ENCODE data around the gene RNASEH2C.

Gene RNASEH2C

DNA sequence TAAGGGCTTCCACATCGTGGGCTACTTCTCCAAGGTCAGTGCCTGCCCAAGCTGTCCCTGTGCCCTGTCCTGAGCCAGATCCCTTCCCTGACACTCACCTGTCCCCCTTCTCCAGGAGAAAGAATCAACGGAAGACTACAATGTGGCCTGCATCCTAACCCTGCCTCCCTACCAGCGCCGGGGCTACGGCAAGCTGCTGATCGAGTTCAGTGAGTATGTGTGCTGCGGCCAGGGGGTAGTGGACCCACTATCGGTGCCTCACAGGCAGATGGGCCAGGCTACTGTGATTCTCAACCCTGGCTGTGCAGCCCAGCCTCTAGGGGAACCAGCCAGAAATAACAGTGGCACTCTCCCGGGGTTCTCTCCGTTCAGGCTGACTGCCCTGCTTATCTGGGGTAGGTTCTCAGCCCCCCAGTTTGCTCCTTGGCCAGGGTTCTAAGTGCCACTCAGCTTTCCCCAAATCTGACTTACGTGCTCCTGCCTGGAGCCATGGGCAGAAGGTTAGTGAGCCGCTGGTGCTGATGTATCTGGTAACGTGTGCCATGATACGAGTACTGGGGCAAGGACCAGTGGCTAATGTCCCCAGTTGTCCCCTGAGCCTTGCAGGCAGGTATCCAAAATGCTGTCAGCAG, 3.7 kb downstream of the RNASEH2C start:
- H4K12ac ChIP-seq (ENCODE audit: low read depth, low read length) = no peak overlapping the region
- WGBS (ENCODE audit: extremely low coverage, insufficient coverage, insufficient read length) = no CpG with 5 or more reads among the region's 14 CpGs

DNA sequence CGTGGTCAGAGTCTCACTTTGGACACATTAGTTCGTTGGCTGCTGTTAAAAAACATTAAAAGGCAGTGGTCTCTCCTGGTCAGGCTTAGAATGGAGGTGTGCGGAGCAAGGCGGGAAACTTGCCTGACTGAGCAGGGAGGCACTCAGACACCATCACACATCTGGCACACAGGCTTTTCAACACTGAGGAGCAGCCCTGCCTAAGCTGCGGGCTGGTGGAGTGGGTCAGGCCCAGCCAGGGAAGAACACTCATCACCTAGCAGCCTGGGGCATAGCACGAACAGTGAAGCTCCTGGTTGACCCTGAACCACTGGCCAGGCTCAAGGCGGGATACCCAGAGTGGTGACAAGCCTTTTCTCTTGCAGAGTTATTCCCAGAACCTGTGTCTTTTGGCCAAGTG, 4.3 kb downstream of the RNASEH2C start:
- H3K4me3 ChIP-seq (ENCODE audit: low read depth, low read length) = no peak overlapping the region
- H3K4ac ChIP-seq (ENCODE audit: low read depth, low read length) = no peak overlapping the region
- H3K27me3 ChIP-seq (ENCODE audit: insufficient read depth, low read length) = no peaks in the 10 kb centered on the region
- H3K9ac ChIP-seq (ENCODE audit: low read length) = no peak overlapping the region
- no peak overlapping the region for H2BK5ac ChIP-seq (ENCODE audit: low read depth, low read length, poor library complexity)
- no peak overlapping the region for H3K14ac ChIP-seq (ENCODE audit: low read length)
- H3K36me3 ChIP-seq (ENCODE audit: control insufficient read depth in 1 of 2, insufficient read depth in 2 of 2, low read length in 2 of 2) = peaks cover 54 to 59% of the 10 kb centered on the region in 2 experiments
- no peak overlapping the region for H4K8ac ChIP-seq (ENCODE audit: low read depth, low read length)
- H3K9me3 ChIP-seq (ENCODE audit: insufficient read depth, low read depth, low read length) = peaks cover 1% of the 10 kb centered on the region
- no peak overlapping the region for H3K18ac ChIP-seq (ENCODE audit: low read length)
- H4K12ac ChIP-seq (ENCODE audit: low read depth, low read length) = no peak overlapping the region
- no peak overlapping the region for H3K4me2 ChIP-seq (ENCODE audit: low read length)
- H3K79me1 ChIP-seq (ENCODE audit: low read length) = peaks cover 15% of the 10 kb centered on the region
- no peak overlapping the region for H2AFZ ChIP-seq (ENCODE audit: insufficient read depth, low read length, poor library complexity)
- H2BK120ac ChIP-seq (ENCODE audit: insufficient read depth, low read length, poor library complexity) = no peak overlapping the region
- H3K79me2 ChIP-seq (ENCODE audit: control insufficient read depth, insufficient read depth, low read length, poor library complexity) = peaks cover 6% of the 10 kb centered on the region
- H3K4me1 ChIP-seq (ENCODE audit: control insufficient read depth in 1 of 2, insufficient read depth in 2 of 2, low read length in 2 of 2) = peaks cover 9 to 11% of the 10 kb centered on the region in 2 experiments
- DNase-seq = no peak
- H2BK12ac ChIP-seq (ENCODE audit: low read length) = no peak overlapping the region
- H3K27ac ChIP-seq (ENCODE audit: low read depth, low read length) = no peak overlapping the region
- H2AK5ac ChIP-seq (ENCODE audit: low read length) = no peak overlapping the region
- WGBS (ENCODE audit: extremely low coverage, insufficient coverage, insufficient read length) = no CpG with 5 or more reads among the region's 7 CpGs
- no peak overlapping the region for H4K91ac ChIP-seq (ENCODE audit: low read depth, low read length)
- H3K23ac ChIP-seq (ENCODE audit: low read length) = no peak overlapping the region

More for the DNA sequence above, 3.7 kb downstream of the RNASEH2C start:
- Histone ChIP-seq H2AK5ac (ENCODE audit: low read length) (no peak overlapping the region), H2BK120ac (ENCODE audit: insufficient read depth, low read length, poor library complexity) (no peak overlapping the region), H4K8ac (ENCODE audit: low read depth, low read length) (no peak overlapping the region), H3K27ac (ENCODE audit: low read depth, low read length) (no peak overlapping the region), H3K4me3 (ENCODE audit: low read depth, low read length) (no peak overlapping the region), H3K14ac (ENCODE audit: low read length) (no peak overlapping the region), H2AFZ (ENCODE audit: insufficient read depth, low read length, poor library complexity) (no peak overlapping the region), H3K79me1 (ENCODE audit: low read length) (peaks cover 14% of the 10 kb centered on the region), H3K4me2 (ENCODE audit: low read length) (no peak overlapping the region), H3K79me2 (ENCODE audit: control insufficient read depth, insufficient read depth, low read length, poor library complexity) (peaks cover 5% of the 10 kb centered on the region), H3K4me1 (ENCODE audit: control insufficient read depth in 1 of 2, insufficient read depth in 2 of 2, low read length in 2 of 2) (peaks cover 9 to 11% of the 10 kb centered on the region in 2 experiments), H3K4ac (ENCODE audit: low read depth, low read length) (no peak overlapping the region), H2BK12ac (ENCODE audit: low read length) (no peak overlapping the region), H3K36me3 (ENCODE audit: control insufficient read depth in 1 of 2, insufficient read depth in 2 of 2, low read length in 2 of 2) (peaks cover 54 to 59% of the 10 kb centered on the region in 2 experiments), H2BK5ac (ENCODE audit: low read depth, low read length, poor library complexity) (no peak overlapping the region), H3K18ac (ENCODE audit: low read length) (no peak overlapping the region), H3K23ac (ENCODE audit: low read length) (no peak overlapping the region), H3K9me3 (ENCODE audit: insufficient read depth, low read depth, low read length) (peaks cover 1% of the 10 kb centered on the region), H4K91ac (ENCODE audit: low read depth, low read length) (no peak overlapping the region), H3K27me3 (ENCODE audit: insufficient read depth, low read length) (no peaks in the 10 kb centered on the region), H3K9ac (ENCODE audit: low read length) (no peak overlapping the region)
- no peak for DNase-seq

DNA sequence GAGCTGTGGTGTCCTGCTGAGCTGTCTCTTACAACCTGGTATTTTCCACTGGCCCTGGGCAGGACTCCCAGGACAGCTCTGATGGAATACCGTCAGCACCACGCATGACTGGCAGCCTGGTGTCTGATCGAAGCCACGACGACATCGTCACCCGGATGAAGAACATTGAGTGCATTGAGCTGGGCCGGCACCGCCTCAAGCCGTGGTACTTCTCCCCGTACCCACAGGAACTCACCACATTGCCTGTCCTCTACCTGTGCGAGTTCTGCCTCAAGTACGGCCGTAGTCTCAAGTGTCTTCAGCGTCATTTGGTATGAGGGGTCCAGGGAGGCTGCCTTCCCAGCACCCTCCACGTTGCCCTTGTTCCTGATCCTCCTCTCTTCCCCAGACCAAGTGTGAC, 6.2 kb downstream of the RNASEH2C start:
- Histone ChIP-seq H4K91ac (ENCODE audit: low read depth, low read length) (no peak overlapping the region), H3K9ac (ENCODE audit: low read length) (no peak overlapping the region), H3K36me3 (ENCODE audit: control insufficient read depth in 1 of 2, insufficient read depth in 2 of 2, low read length in 2 of 2) (peaks cover 54 to 57% of the 10 kb centered on the region in 2 experiments), H2BK120ac (ENCODE audit: insufficient read depth, low read length, poor library complexity) (no peak overlapping the region), H2BK5ac (ENCODE audit: low read depth, low read length, poor library complexity) (no peak overlapping the region), H2BK12ac (ENCODE audit: low read length) (no peak overlapping the region), H3K27ac (ENCODE audit: low read depth, low read length) (no peak overlapping the region), H3K4me3 (ENCODE audit: low read depth, low read length) (no peak overlapping the region), H3K27me3 (ENCODE audit: insufficient read depth, low read length) (no peaks in the 10 kb centered on the region), H3K4ac (ENCODE audit: low read depth, low read length) (no peak overlapping the region), H3K23ac (ENCODE audit: low read length) (no peak overlapping the region), H4K8ac (ENCODE audit: low read depth, low read length) (no peak overlapping the region), H3K79me1 (ENCODE audit: low read length) (peaks cover 11% of the 10 kb centered on the region), H2AK5ac (ENCODE audit: low read length) (no peak overlapping the region), H3K18ac (ENCODE audit: low read length) (no peak overlapping the region), H3K14ac (ENCODE audit: low read length) (no peak overlapping the region), H3K9me3 (ENCODE audit: insufficient read depth, low read depth, low read length) (peaks cover 1% of the 10 kb centered on the region), H3K79me2 (ENCODE audit: control insufficient read depth, insufficient read depth, low read length, poor library complexity) (peaks cover 4% of the 10 kb centered on the region), H2AFZ (ENCODE audit: insufficient read depth, low read length, poor library complexity) (no peak overlapping the region), H3K4me2 (ENCODE audit: low read length) (no peak overlapping the region), H3K4me1 (ENCODE audit: control insufficient read depth in 1 of 2, insufficient read depth in 2 of 2, low read length in 2 of 2) (peaks cover 10 to 14% of the 10 kb centered on the region in 2 experiments), H4K12ac (ENCODE audit: low read depth, low read length) (no peak overlapping the region)
- WGBS (ENCODE audit: extremely low coverage, insufficient coverage, insufficient read length) = no CpG with 5 or more reads among the region's 16 CpGs
- DNase-seq = no peak

DNA sequence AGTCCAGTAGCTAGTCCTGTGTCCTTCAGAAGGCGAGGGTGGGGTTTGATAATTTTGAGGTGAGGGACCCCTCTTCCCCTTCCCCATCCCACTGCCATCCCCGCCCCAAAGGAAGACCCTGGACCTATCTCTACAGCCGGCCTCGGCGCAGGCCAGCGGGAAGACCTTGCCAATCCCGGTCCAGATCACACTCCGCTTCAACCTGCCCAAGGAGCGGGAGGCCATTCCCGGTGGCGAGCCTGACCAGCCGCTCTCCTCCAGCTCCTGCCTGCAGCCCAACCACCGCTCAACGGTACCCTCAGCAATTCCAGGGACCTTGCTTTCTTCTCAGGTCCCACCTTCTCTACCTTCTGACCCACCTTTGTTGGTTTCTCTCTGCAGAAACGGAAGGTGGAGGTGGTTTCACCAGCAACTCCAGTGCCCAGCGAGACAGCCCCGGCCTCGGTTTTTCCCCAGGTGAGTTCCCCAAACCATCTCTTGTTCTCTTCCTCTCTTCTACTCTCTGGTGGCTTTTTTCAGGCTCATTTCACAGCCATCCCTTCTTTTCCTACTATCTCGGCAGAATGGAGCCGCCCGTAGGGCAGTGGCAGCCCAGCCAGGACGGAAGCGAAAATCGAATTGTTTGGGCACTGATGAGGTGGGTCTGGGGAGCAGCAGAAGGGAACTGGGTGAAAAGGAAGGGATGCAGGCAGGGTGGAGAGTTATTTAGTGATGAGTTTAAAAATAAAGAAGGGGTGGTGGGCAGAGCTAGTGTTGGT, 7.2 kb downstream of the RNASEH2C start:
- Histone ChIP-seq H3K79me1 (ENCODE audit: low read length) (peaks cover 13% of the 10 kb centered on the region), H4K8ac (ENCODE audit: low read depth, low read length) (peak overlapping the region; percentile 7), H3K4me2 (ENCODE audit: low read length) (no peak overlapping the region), H3K9ac (ENCODE audit: low read length) (no peak overlapping the region), H3K36me3 (ENCODE audit: control insufficient read depth in 1 of 2, insufficient read depth in 2 of 2, low read length in 2 of 2) (peaks cover 45 to 48% of the 10 kb centered on the region in 2 experiments), H2BK5ac (ENCODE audit: low read depth, low read length, poor library complexity) (no peak overlapping the region), H3K23ac (ENCODE audit: low read length) (no peak overlapping the region), H2BK12ac (ENCODE audit: low read length) (no peak overlapping the region), H3K4ac (ENCODE audit: low read depth, low read length) (no peak overlapping the region), H3K9me3 (ENCODE audit: insufficient read depth, low read depth, low read length) (peaks cover 1% of the 10 kb centered on the region), H2BK120ac (ENCODE audit: insufficient read depth, low read length, poor library complexity) (no peak overlapping the region), H2AK5ac (ENCODE audit: low read length) (no peak overlapping the region), H3K14ac (ENCODE audit: low read length) (no peak overlapping the region), H4K12ac (ENCODE audit: low read depth, low read length) (peak overlapping the region; percentile 13), H3K4me1 (ENCODE audit: control insufficient read depth in 1 of 2, insufficient read depth in 2 of 2, low read length in 2 of 2) (peaks cover 9 to 10% of the 10 kb centered on the region in 2 experiments), H3K18ac (ENCODE audit: low read length) (peak overlapping the region; percentile 17), H3K4me3 (ENCODE audit: low read depth, low read length) (no peak overlapping the region), H4K91ac (ENCODE audit: low read depth, low read length) (peak overlapping the region; percentile 20), H3K27ac (ENCODE audit: low read depth, low read length) (no peak overlapping the region), H2AFZ (ENCODE audit: insufficient read depth, low read length, poor library complexity) (no peak overlapping the region), H3K27me3 (ENCODE audit: insufficient read depth, low read length) (no peaks in the 10 kb centered on the region), H3K79me2 (ENCODE audit: control insufficient read depth, insufficient read depth, low read length, poor library complexity) (peaks cover 4% of the 10 kb centered on the region)
- no CpG with 5 or more reads among the region's 24 CpGs for WGBS (ENCODE audit: extremely low coverage, insufficient coverage, insufficient read length)
- no peak for DNase-seq

All from trophoblast cell (in vitro differentiated cells and primary cell).